GM21515 (cell line): ENCODE results near the gene ANKRD11.
"Not testable (repeated sequence)": the region's sequence is repeated elsewhere in the genome, so short reads cannot be mapped to it uniquely, and the experiment has no call there.

Experiments used
- ATAC-seq: cut with Tn5 transposase; IDR thresholded peaks from one replicate; pipeline ENCODE4 v1.9.1; 2021; ENCODE audit not compliant: unreplicated experiment

ANKRD11 gene

GRCh38 chr16:89388536-89388935 is 101.8 kb downstream of the ANKRD11 start:
- ATAC-seq, result no peak

GRCh38 chr16:89386306-89387185 is 103.8 kb downstream of the ANKRD11 start:
- no peak for ATAC-seq

- ATAC-seq, result no peak
These were observed 104.6 kb downstream of the ANKRD11 start for GRCh38 chr16:89385712-89386111.

GRCh38 chr16:89384282-89384681 is 106.1 kb downstream of the ANKRD11 start:
- no peak for ATAC-seq

- ATAC-seq, result no peak
These were observed 107.0 kb downstream of the ANKRD11 start for GRCh38 chr16:89383095-89384003.

- not testable (repeated sequence) for ATAC-seq
These were observed 107.8 kb downstream of the ANKRD11 start for GRCh38 chr16:89382555-89382954.

- ATAC-seq, result no peak
These were observed 108.6 kb downstream of the ANKRD11 start for GRCh38 chr16:89381788-89382187.

- ATAC-seq, result no peak
These were observed 109.7 kb downstream of the ANKRD11 start for GRCh38 chr16:89380681-89381080.

- ATAC-seq, result no peak
These were observed 111.2 kb downstream of the ANKRD11 start for GRCh38 chr16:89378947-89379771.

- no peak for ATAC-seq
These were observed 112.9 kb downstream of the ANKRD11 start for GRCh38 chr16:89377453-89377848.

GRCh38 chr16:89376812-89377452 is 113.4 kb downstream of the ANKRD11 start:
- no peak for ATAC-seq

- no peak for ATAC-seq
These were observed 114.7 kb downstream of the ANKRD11 start for GRCh38 chr16:89375686-89376085.

GRCh38 chr16:89375021-89375420 is 115.3 kb downstream of the ANKRD11 start:
- no peak for ATAC-seq

GRCh38 chr16:89374393-89374960 is 115.9 kb downstream of the ANKRD11 start:
- ATAC-seq, result no peak

GRCh38 chr16:89373355-89374110 is 116.8 kb downstream of the ANKRD11 start:
- ATAC-seq, result no peak

- ATAC-seq, result no peak
These were observed 118.3 kb downstream of the ANKRD11 start for GRCh38 chr16:89371968-89372634.

GRCh38 chr16:89371386-89371785 is 119.0 kb downstream of the ANKRD11 start:
- no peak for ATAC-seq

- ATAC-seq, result no peak
These were observed 119.8 kb downstream of the ANKRD11 start for GRCh38 chr16:89370601-89371000.

GRCh38 chr16:89370081-89370511 is 120.3 kb downstream of the ANKRD11 start:
- no peak for ATAC-seq
